Measurements from ENCODE around the gene S100A2. TPM values are rescaled to one million over a fixed set of nuclear protein-coding genes. Genes with fewer than 3 reads are reported as not detected.

Gene S100A2
- total RNA-seq, 2 donors from 2014 or later = 1.0 to 7.8 TPM

DNA sequence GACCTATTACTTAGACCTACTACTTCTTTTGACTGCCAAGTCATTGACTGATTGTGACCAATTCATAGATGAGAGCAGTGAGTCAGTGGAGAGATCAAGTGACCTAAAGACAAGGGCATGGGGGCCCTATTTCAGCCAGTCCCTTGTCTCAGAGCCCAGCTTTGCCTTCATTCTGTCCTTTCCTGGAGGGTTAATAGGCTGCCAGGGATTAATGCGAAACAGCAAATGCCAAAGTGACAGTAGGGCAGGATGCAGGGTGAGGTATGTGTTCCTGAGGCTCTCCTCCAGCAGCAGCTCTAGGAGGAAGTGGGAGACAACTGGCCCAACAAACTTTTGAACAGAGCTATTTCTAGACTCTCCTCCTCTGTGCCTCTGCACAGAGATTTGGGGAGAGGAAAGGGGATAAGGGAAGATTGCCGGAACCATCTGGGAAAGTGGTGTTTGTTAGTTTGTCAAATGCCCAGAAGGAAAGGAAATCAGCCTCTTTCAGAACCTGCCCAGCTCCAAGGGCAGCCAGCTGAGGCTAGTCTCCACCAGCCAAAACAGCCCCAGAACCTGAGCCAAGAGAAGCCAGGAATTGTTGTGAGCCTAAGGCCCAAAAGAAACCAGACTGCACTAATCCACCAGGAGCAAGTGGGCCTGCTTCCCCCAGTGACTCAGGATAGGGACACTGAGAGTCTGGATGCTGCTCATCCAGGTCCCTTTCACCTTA lies 11.7 kb downstream of the S100A2 start:
- Mint-ChIP-seq H3K9me3 (no peaks in the 10 kb centered on the region), H3K36me3 (no peaks in the 10 kb centered on the region), H3K27ac (no peak overlapping the region)
- ATAC-seq (peak in 1 of 2 donors; percentile 44), DNase-seq (ENCODE audit: low spot score in 2 of 2) (no peak)

DNA sequence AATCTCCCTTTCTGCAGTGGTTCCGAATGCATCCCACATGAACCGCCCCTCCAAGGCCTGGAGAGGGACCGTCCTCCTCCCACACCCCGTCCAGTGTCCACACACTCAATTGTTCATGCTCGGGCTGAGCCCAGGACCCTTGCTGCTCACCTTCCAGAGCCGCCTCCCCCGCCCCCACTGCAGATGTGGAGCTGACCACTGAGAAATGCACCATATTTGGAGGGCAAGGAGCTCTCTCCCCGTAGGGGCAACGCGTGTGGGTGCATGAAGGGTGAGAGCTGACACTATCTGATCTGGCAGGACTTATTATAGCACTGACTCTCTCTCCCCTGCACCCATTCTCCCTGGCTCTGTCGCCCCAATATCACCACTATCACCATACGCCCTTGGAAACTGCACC lies 12.5 kb downstream of the S100A2 start:
- H3K9me3 Mint-ChIP-seq = no peaks in the 10 kb centered on the region
- no peak overlapping the region for H3K27ac Mint-ChIP-seq

DNA sequence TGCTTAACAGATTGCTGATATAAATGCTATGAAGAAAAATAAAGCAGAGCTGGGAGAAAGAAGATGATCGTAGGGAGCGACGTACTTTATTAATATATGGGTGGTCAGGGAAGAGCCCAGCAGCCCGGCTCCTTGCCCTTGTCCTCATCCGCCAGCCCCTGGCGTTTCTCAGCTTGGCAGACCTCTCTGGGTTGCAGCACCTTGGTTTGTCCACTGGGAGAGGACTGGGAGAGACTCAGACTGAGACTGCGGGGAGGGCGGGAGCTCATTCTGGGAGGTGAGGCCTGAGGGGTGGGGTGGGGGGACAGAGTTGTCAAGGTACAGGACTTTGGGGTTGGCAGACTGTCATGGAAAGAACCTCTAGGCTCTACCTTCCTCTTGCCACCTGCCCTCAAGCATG lies 13.3 kb downstream of the S100A2 start:
- Mint-ChIP-seq H3K9me3 (no peaks in the 10 kb centered on the region), H3K27ac (no peak overlapping the region), H3K36me3 (no peaks in the 10 kb centered on the region)
- no peak for ATAC-seq
- no peak for DNase-seq (ENCODE audit: low spot score in 2 of 2)

More for the DNA sequence above, 12.5 kb downstream of the S100A2 start:
- DNase-seq (ENCODE audit: low spot score in 2 of 2) (no peak), ATAC-seq (no peak)
- H3K36me3 Mint-ChIP-seq = no peaks in the 10 kb centered on the region

DNA sequence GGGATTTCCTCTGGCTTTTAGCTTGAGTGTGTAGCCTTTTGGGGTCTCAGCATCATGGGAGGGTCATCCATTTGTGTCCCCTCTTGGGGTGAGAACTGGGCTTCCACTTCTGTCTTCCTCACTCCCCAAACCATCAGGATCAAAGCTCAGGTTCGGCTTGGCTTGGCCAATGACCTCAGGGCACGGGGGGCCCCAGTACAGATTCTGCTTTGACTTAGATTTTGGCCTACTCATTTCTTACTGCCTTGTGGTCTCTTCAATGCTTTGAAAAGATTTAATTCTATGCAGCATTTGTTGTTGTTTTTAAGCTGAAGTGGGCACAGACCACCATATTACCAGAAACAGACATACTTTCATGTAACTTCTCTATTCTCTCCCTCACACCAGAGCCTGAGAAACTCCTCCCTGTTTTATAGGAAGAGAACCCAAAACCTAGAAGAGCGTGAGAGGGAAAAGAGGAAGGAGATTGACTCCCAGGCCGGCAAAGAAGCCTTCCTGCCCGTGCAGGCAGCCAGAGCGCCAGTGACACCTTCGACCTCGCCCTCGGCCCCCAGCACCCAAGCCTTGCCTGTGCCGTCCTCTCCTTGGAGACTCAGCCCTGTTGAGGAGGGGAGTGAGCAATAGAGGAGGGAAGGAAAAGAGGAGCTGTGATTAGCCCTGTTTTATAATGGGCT lies 14.7 kb downstream of the S100A2 start:
- ATAC-seq = no peak
- Mint-ChIP-seq H3K9me3 (no peaks in the 10 kb centered on the region), H3K36me3 (peaks cover 0 to under 1% of the 10 kb centered on the region in 2 donors), H3K27ac (peak overlapping the region in 1 of 2 donors; percentile 10)
- DNase-seq (ENCODE audit: low spot score in 2 of 2) = no peak

DNA sequence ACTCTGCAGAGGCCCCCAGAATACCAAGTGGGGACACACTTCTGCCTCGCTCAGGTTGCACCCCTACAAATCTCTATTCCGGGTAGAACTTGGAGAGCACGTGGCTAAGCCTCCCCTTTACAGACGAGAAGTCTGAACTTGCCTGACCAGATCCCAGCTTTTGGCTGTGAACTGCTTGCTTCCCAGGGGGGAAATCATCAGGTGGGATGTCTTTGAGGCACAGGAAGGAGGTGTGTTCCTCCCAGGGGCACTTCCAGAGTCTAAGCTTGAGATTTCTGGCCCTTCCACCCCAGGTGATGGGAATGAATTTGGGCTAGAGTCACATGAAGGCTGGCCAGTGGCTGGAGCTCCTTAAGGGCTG lies 15.3 kb downstream of the S100A2 start:
- DNase-seq (ENCODE audit: low spot score in 2 of 2) = no peak
- Mint-ChIP-seq H3K9me3 (no peaks in the 10 kb centered on the region), H3K36me3 (peaks cover 3 to 7% of the 10 kb centered on the region in 2 donors), H3K27ac (peak overlapping the region in 1 of 2 donors; percentile 47)
- no peak for ATAC-seq

DNA sequence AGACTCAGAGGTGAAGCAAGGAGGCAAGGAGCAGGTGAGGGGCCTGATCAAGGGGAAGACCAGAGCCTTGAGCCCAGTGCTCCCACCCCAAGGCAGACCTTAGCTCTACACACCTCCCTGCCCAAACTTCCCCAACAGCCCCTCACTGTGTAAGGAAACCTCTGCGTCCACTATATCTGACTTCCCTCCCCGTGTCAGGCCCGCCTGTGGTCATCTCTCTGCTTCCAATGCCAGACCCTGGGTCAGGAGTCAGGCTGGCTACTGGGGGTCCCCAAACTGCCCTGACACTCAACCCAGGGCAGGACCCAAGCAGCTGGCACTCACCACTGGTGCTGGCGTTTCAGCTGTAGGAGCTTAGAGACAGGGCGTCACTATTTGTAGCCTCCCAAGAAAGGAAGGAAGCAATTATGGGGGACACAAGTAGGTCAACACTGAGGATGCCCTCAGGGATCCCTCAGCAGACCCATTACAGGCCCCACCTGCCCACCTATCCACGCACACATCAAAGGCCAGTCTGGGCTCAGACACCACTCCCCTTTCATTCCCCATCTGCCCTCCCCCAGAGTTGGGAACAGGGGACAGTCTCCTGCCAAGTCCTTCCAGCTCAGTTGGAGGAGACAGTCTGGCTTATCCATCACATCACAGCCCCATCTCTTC lies 15.8 kb downstream of the S100A2 start:
- ATAC-seq (no peak), DNase-seq (ENCODE audit: low spot score in 2 of 2) (no peak)
- Mint-ChIP-seq H3K9me3 (no peaks in the 10 kb centered on the region), H3K27ac (peak overlapping the region in 1 of 2 donors; percentile 47), H3K36me3 (peaks cover 8 to 12% of the 10 kb centered on the region in 2 donors)

DNA sequence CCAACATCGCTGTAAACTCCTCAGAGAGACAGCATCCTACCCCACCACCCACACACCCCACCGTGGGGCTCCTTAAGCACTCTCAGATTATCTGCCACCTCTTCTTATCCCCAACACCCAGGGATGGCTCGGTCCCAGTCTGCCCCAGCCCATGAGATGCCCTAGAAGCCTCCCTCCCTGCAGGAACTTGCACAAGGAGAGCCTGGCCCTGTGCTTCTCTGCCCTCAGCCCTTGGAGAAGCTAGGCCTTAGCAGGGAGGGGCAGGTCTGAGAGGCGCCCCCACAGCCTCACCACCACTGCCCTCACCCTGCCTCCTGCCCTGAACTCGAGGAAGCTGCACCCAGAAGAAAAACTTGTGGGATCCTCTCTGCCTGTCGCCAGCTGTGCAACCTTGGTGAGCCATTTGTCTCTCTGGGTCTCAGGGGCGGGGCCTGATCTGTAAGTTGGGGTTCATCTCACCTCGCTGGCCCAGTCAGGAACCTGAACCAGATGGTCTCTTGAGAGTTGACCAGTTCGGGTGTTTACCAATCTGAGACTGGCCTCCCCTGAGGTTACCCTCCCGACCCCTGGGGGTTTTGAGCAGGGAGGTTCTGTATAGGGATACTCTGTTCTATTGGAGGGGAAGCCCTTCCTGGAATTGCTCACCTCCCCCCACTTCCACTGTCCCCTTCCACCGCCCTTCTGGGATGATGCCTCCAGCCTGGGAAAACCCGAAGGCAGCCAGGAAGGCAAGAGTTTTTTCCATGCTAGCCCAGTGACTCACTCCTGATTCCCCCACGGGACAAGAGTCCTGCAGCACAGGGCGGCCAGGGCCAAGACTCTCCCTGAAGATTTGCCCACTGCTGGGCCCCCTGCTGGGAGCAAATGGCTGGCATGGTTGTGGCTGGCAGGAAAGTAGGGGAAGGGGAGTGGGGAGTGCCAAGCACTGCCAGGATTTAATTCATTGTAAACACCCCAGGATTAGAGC lies 16.6 kb downstream of the S100A2 start, which contains the start of gene S100A3:
Gene S100A3, minus strand, starts transcription at position 537 of the 967 bp plus-strand sequence. CDS start 773 bp downstream, outside the sequence.
- ATAC-seq (no peak), DNase-seq (ENCODE audit: low spot score in 2 of 2) (no peak)
- Mint-ChIP-seq H3K9me3 (no peaks in the 10 kb centered on the region), H3K36me3 (peaks cover 16 to 21% of the 10 kb centered on the region in 2 donors), H3K27ac (peak within 1 kb of the TSS; percentile 47 to 61)

DNA sequence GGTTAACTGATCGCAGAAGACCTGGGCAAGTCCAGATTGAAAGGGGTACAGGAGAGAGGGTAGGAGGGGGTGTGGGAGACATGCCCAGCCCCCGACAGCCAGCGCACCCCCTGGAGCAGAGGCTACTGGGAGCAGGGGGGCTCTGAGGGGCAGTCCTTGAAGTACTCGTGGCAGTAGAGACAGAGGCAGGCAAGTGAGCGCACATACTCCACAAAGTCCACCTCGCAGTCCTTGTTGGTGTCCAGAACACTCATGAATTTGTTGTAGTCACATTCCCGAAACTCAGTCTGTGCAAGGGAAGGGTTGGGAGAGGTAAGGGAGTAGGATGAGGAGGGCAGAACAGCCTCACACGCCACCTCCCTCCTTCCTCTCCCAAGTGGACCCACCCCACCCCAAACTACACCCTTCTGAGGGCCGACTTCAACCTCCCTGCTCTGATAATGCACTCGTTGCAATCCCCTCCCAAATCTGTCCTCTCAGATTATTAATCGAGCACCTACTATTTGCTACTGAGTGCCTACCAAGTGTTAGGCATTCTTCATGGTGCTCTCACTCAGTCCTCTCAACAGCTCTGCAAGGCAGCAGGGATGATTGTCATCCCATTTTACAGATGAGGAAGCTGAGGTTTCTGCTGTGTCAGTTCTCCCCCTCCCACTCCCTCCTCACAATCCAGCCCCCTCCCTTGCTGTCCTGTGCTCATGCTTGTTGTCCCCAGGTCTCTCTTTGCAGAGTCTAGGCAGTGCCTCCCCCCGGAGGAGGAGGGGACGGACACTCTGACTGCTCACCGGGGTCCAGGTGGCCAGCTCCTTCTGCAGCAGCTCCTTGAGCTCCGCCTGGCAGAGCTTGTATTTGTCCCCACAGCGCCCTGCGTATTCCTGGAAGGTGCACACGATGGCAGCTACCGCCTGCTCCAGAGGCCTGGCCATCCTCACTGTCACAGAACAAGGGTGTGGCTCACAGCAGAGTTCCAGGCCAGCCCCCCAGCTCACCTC lies 17.8 kb downstream of the S100A2 start:
- ATAC-seq = no peak
- Mint-ChIP-seq H3K36me3 (peaks cover 17 to 32% of the 10 kb centered on the region in 2 donors), H3K27ac (peak overlapping the region in 1 of 2 donors; percentile 31), H3K9me3 (no peaks in the 10 kb centered on the region)
- no peak for DNase-seq (ENCODE audit: low spot score in 2 of 2)

DNA sequence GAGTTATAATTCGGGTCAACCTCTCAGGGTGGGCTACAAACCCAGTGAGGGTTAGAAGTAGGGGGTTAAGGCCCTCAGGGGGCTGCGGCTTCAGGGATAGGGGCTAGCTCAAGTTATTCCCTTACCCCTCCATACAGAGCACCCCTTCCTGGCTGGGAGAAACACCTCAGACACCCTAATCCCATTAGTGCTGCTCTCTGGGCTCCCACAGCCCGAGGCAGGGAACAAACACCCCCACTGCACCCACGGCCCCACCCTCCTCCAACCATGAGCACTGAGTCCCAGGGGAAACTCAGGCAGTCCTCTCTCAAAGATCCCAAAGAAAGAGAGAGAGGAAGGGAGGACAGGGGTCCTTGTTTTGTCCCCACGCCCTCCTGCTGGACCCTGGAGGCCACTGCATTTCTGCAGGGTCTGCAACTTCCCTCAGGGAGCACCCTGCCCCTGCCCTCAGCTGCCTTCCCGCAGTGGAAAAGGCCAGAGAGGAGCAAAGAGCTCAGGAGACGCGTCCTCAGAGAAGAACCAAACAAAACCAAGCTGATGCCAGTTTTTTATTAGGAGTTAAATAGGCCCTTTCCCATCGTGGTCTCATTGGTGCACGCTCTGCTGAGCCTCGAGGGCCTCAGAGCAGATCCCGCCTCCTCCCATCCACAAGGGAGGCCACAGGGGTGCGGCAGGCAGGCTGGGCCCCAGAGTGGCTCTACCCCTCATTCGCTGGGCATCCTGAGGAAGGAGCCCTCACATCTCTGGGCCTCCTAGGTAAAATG lies 18.7 kb downstream of the S100A2 start:
- no peaks in the 10 kb centered on the region for H3K9me3 Mint-ChIP-seq
- DNase-seq (ENCODE audit: low spot score in 2 of 2) (no peak), ATAC-seq (no peak)
- H3K27ac Mint-ChIP-seq = peak overlapping the region; percentile 96 to 99
- peaks cover 17 to 35% of the 10 kb centered on the region in 2 donors for H3K36me3 Mint-ChIP-seq

DNA sequence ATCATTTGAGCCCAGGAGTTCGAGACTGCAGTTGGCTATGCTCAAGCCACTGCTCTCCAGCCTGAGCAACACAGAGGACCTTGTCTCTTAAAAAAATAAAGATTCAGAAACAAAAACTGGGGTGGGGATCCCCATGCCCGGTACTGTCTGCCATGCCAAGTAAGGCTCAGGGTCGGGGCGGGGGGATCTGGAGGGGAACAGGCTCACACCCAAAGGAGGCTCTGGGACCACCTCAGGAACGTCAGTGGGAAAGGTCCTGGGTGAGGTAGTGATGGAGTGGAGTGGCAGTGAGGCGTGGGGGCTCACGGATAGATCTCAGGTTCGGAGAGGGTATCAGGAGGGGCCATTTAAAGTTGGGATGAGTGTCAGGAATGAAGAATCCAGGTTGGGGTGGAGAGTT lies 19.3 kb downstream of the S100A2 start:
- no peak for DNase-seq (ENCODE audit: low spot score in 2 of 2)
- Mint-ChIP-seq H3K36me3 (peaks cover 17 to 35% of the 10 kb centered on the region in 2 donors), H3K27ac (peak overlapping the region; percentile 96 to 99), H3K9me3 (no peaks in the 10 kb centered on the region)
- ATAC-seq = no peak

DNA sequence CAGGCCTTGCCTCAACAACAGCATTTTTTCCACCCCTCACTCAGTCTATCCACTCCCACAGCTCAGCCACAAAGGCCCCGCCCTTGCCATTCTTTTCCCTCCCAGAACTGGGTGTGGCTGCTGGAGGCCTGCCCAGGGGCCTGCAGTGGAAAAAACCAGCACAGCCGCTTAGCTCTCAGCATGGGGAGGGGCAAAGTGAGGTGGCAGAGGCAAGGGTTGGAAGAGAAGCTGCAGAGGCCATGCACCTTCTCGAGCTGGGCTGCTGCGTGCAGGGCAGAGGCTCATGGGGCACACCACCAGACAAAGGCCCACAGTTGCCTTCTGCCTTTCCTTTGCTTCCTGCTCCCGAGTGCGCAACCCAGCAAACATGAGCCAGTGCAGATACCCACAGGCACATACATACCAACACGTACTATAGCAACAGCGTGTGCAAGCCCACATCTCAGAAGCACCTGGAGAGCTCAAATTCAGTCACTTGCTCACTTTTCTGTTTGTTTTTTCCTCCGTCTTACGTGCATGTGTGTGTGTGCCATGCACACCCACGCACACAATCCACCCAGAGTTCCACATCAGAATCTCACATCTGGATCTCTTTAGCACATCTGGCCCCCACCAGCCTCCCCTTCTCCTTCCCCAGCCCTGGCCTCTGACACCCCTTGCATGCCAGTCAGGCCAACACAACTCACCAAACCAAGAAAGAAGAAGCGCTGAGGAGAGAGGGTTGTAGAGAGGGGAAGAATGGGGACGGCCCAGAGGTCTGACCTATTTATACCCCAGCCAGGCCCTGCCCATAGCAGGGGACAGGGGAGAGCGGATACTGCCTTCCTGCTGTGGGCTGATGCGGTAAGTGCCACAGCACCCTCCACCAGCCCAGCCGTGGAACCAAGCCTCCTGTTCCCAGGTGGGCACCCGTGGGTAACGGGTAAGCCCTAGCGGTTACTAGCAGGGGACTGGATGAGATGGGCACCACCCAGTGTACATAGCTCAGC lies 20.3 kb downstream of the S100A2 start, which contains the start of gene S100A4:
Gene S100A4, minus strand, starts transcription at position 740 of the 989 bp plus-strand sequence. CDS start 1,012 bp downstream, outside the sequence.
- peak within 1 kb of the TSS; percentile 96 to 99 for H3K27ac Mint-ChIP-seq
- H3K36me3 Mint-ChIP-seq = peaks cover 17 to 35% of the 10 kb centered on the region in 2 donors
- ATAC-seq (peak; percentile 80 to 88), DNase-seq (ENCODE audit: low spot score in 2 of 2) (peak; percentile 94 to 95)
- H3K9me3 Mint-ChIP-seq = peaks cover 0 to under 1% of the 10 kb centered on the region in 2 donors

DNA sequence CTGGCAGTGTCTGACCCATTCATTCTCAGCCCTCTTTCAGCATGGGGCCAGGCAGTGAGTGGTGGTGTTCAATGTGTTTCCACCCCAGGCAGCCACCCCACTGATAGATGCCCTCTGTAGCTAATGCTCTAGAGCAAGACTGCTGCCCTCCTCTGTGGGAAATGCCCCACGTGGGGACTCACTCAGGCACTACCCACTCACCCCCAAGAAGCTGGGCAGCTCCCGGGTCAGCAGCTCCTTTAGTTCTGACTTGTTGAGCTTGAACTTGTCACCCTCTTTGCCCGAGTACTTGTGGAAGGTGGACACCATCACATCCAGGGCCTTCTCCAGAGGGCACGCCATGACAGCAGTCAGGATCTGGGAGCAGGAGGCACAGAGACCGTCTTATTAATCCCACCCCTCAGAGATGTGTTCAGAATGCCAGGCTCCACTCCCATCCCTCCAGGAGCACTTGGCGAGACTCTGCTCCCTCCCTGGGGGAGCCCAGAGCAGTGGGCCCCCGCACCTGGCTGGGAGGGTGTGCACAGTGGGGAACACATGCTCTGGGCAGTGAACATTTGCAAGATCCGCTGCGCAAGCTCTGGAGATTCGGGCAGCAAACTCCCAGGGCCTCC lies 21.1 kb downstream of the S100A2 start:
- H3K36me3 Mint-ChIP-seq = peaks cover 17 to 35% of the 10 kb centered on the region in 2 donors
- no peak for DNase-seq (ENCODE audit: low spot score in 2 of 2)
- H3K27ac Mint-ChIP-seq = peak overlapping the region; percentile 96 to 99
- ATAC-seq = no peak
- peaks cover 0 to 5% of the 10 kb centered on the region in 2 donors for H3K9me3 Mint-ChIP-seq

DNA sequence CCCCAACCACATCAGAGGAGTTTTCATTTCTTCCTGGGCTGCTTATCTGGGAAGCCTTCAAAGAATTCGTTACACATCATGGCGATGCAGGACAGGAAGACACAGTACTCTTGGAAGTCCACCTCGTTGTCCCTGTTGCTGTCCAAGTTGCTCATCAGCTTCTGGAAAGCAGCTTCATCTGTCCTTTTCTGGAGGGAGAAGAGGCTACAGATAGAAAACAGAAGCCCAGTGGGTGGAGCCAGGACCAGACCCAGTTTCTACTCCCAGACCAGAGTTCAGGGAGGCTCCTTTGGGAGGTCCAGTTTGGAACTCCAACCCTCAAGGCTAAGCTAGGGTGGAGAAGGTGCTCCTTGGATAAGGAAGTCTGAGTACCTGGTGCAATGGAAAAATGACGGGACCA lies 21.9 kb downstream of the S100A2 start:
- Mint-ChIP-seq H3K27ac (peak overlapping the region; percentile 72 to 96), H3K9me3 (peaks cover 0 to 5% of the 10 kb centered on the region in 2 donors), H3K36me3 (peaks cover 17 to 35% of the 10 kb centered on the region in 2 donors)
- ATAC-seq (no peak), DNase-seq (ENCODE audit: low spot score in 2 of 2) (no peak)
